Activated T-helper 9 cell treated with anti-CD3 and anti-CD28 coated beads, Interleukin-2, amount 50 U/mL, for 16 hours (primary cell): ENCODE data around the gene PPM1N.

Experiments
- DNase-seq: peaks from one replicate; pipeline ENCODE4 v3.0.0-alpha.2; 2020; ENCODE audit warnings: low read depth

The PPM1N gene

GRCh38 chr19:45542234-45542668 lies 44.0 kb downstream of the PPM1N start:
- no peak for DNase-seq

DNA sequence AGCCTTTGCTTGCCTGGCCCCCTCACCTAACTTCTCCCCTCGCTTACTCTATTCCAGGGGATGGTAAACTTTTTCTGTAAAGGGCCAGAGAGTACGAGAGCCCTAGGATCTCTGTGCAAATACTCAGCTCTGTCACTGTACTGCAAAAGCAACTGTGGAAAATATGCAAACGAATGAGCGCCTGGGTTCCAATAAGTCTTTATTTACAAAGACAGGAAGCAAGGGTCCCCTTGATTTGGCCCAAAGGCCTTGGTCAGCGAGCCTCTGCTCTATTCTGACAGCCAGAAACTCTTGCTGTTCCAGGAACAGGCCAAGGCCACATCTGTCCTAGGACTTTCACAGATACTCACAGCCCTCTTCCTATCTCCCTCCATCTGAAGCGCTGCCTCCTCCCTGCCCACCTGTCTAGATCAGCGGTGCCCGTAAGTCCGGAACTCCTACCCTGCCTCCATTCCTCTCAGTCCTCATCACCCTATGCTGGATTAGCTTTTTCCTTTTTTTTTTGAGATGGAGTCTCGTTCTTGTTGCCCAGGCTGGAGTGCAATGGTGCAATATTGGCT lies 49.0 kb downstream of the PPM1N start:
- no peak for DNase-seq

DNA sequence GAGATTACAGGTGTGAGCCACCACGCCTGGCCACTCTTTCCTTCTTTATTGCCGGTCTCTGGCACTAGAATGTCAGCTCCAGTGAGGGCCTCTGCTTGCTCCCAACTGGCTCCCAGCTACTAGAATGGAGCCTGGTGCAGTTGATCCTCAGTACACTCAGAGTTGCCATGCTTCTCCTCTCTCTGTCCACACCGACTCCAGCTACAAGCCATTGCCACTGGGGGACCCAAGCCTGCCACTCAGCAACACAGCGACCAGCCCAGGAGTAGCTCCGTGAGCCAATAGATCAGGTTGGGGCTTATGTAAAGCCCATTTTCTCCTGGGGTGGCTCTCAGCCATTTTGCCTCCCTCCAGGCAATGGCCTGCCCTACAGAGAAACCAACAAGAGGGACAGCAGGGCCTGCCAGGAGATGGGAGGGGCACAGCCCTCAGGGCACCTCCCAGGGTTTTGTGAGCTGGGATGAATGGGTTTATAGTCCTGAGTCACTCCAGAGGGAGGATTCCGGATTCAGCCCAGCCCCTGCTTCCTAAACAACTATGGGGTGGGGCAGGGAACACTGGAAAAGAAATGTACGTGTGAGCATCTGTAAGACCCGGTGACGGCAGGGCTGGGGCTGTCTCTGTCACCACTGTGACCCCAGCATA lies 49.8 kb downstream of the PPM1N start:
- DNase-seq: no peak
